Smooth muscle cell (in vitro differentiated cells): Measurements from ENCODE around the gene DAGLA. TPM values are rescaled to one million over a fixed set of nuclear protein-coding genes. Genes with fewer than 3 reads are reported as not detected.

ENCODE experiments used
- DNase-seq: peaks from one replicate; lab custom pipeline; 2025; ENCODE audit not compliant: unreplicated experiment; lab: John Stamatoyannopoulos, UW
- H2AFZ ChIP-seq: fragments of 200-600 bp; sonication (generic); 2 replicates; pipeline ENCODE4 v1.6.0; 2016; ENCODE audit warnings: antibody characterized with exemption, low read depth, mild to moderate bottlenecking
- H3F3A ChIP-seq: fragments of 200-600 bp; sonication (generic); 2 replicates; pipeline ENCODE4 v1.6.0; 2017; ENCODE audit warnings: antibody characterized with exemption, low read depth
- H3K27ac ChIP-seq: fragments of 200-600 bp; sonication (generic); 2 replicates; pipeline ENCODE4 v1.5.1; 2016; ENCODE audit warnings: low read depth, mild to moderate bottlenecking
- H3K27me3 ChIP-seq: fragments of 200-600 bp; sonication (generic); 2 replicates; pipeline ENCODE4 v1.6.1; 2016; ENCODE audit warnings: low read depth, mild to moderate bottlenecking
- H3K36me3 ChIP-seq: fragments of 200-600 bp; sonication (generic); 2 replicates; pipeline ENCODE4 v1.5.1; 2016; ENCODE audit warnings: low read depth
- H3K4me1 ChIP-seq: fragments of 200-600 bp; sonication (generic); 2 replicates; pipeline ENCODE4 v1.5.1; 2016; ENCODE audit warnings: low read depth
- H3K4me2 ChIP-seq: fragments of 200-600 bp; sonication (generic); 2 replicates; pipeline ENCODE4 v1.6.0; 2016; ENCODE audit warnings: mild to moderate bottlenecking
- H3K4me3 ChIP-seq: fragments of 200-600 bp; sonication (generic); 2 replicates; pipeline ENCODE4 v1.5.1; 2016; ENCODE audit warnings: mild to moderate bottlenecking
- H3K79me2 ChIP-seq: fragments of 200-600 bp; sonication (generic); 2 replicates; pipeline ENCODE4 v1.6.0; 2016; ENCODE audit warnings: low read depth, mild to moderate bottlenecking
- H3K9ac ChIP-seq: fragments of 200-600 bp; sonication (generic); 2 replicates; pipeline ENCODE4 v1.6.0; 2016; ENCODE audit warnings: low read depth
- H3K9me3 ChIP-seq: fragments of 200-600 bp; sonication (generic); replicated peaks from 2 replicates; pipeline ENCODE4 v1.5.1; 2016; ENCODE audit warnings: low read depth
- H4K20me1 ChIP-seq: fragments of 200-600 bp; sonication (generic); 2 replicates; pipeline ENCODE4 v1.6.0; 2016; ENCODE audit warnings: low read depth
- WGBS: methylation state at CpG from one replicate; pipeline ENCODE4 v1.1.7; 2016; ENCODE audit warnings: low lambda C conversion rate; 5-methylcytosine and 5-hydroxymethylcytosine counted together
- polyA plus RNA-seq: library from polyadenylated mRNA; unstranded; fragments of >200 nt; fragmentation: Nextera tagmentation; extraction: Ambion mirVana; gene quantifications from 2 replicates; pipeline ENCODE4 v1.2.1, GENCODE V29; 2016
- total RNA-seq: library from RNA; depleted of rRNA; stranded (reverse); fragments of >200 nt; gene quantifications from 2 replicates; pipeline ENCODE4 v1.2.3, GENCODE V29; 2014
- TF ChIP-seq, protein P1 (sequence below): fragments of 200-600 bp; sonication (generic); IDR thresholded peaks from 2 replicates; pipeline ENCODE4 v1.5.1; 2017; ENCODE audit warnings: borderline replicate concordance, mild to moderate bottlenecking, antibody characterized with exemption; ENCODE audit not compliant: insufficient read depth, poor library complexity, severe bottlenecking

The DAGLA gene
- total and polyA plus RNA-seq, 2 experiments from 2014 or later: 1.3 to 3.9 TPM

DNA sequence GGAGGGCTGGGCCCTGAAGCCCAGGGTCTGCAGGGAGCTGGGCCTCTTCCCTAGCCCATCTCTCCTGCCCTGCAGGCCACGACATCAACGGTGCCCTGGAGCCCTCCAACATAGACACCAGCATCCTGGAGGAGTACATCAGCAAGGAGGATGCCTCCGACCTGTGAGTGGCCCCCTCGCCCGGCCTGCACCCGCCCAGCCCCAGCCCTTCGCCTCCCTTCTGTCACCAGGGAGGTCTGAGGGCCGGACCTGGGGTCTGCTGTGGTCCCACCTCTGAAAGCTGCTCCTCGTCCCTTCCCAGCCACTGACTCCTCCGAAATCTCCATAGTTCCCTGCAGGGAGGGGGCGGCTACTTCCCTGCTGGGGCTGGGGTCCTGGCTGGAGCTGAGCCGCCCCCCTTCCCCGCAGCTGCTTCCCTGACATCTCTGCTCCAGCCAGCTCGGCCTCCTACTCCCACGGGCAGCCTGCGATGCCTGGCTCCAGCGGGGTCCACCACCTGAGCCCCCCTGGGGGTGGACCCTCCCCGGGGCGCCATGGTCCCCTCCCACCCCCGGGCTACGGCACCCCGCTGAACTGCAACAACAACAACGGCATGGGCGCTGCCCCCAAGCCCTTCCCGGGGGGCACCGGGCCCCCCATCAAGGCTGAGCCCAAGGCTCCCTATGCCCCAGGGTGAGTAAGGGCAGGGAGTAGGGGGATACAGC is 85.5 kb downstream of the DAGLA start:
- H3K27ac ChIP-seq: no peak overlapping the region
- H3K4me2 ChIP-seq: no peak overlapping the region
- H2AFZ ChIP-seq: no peak overlapping the region
- no peak for DNase-seq
- no peaks in the 10 kb centered on the region for H3K27me3 ChIP-seq
- no peak overlapping the region for H3K9ac ChIP-seq
- no peaks in the 10 kb centered on the region for H3K9me3 ChIP-seq
- no peaks in the 10 kb centered on the region for H3F3A ChIP-seq
- H3K4me3 ChIP-seq: no peak overlapping the region
- TF ChIP-seq, protein P1, sequence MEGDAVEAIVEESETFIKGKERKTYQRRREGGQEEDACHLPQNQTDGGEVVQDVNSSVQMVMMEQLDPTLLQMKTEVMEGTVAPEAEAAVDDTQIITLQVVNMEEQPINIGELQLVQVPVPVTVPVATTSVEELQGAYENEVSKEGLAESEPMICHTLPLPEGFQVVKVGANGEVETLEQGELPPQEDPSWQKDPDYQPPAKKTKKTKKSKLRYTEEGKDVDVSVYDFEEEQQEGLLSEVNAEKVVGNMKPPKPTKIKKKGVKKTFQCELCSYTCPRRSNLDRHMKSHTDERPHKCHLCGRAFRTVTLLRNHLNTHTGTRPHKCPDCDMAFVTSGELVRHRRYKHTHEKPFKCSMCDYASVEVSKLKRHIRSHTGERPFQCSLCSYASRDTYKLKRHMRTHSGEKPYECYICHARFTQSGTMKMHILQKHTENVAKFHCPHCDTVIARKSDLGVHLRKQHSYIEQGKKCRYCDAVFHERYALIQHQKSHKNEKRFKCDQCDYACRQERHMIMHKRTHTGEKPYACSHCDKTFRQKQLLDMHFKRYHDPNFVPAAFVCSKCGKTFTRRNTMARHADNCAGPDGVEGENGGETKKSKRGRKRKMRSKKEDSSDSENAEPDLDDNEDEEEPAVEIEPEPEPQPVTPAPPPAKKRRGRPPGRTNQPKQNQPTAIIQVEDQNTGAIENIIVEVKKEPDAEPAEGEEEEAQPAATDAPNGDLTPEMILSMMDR: no peak
- H3K4me1 ChIP-seq: peaks cover 22% of the 10 kb centered on the region
- 95% methylated on average over 20 of the region's 26 CpGs for WGBS
- peaks cover 57% of the 10 kb centered on the region for H4K20me1 ChIP-seq
- H3K79me2 ChIP-seq: peaks cover 13% of the 10 kb centered on the region
- no peaks in the 10 kb centered on the region for H3K36me3 ChIP-seq

GRCh38 chr11:61766353-61766841 is 86.2 kb downstream of the DAGLA start:
- Histone ChIP-seq H3K4me3 (no peak overlapping the region), H3K27me3 (no peaks in the 10 kb centered on the region), H3K4me2 (no peak overlapping the region), H2AFZ (no peak overlapping the region), H3K9ac (no peak overlapping the region), H3K9me3 (no peaks in the 10 kb centered on the region), H3K27ac (no peak overlapping the region), H3K36me3 (no peaks in the 10 kb centered on the region), H3K4me1 (peaks cover 21% of the 10 kb centered on the region), H4K20me1 (peaks cover 50% of the 10 kb centered on the region), H3F3A (no peaks in the 10 kb centered on the region), H3K79me2 (peaks cover 12% of the 10 kb centered on the region)
- WGBS: 93% methylated on average over 13 of the region's 13 CpGs
- no peak for DNase-seq
- TF ChIP-seq, protein P1: no peak

- Histone ChIP-seq H3K4me3 (no peak overlapping the region), H3K9ac (no peak overlapping the region), H3K27ac (no peak overlapping the region), H3K9me3 (no peaks in the 10 kb centered on the region), H3K79me2 (peaks cover 8% of the 10 kb centered on the region), H3K27me3 (no peaks in the 10 kb centered on the region), H3K4me2 (no peak overlapping the region), H2AFZ (no peak overlapping the region), H3K4me1 (peaks cover 5% of the 10 kb centered on the region), H3K36me3 (no peaks in the 10 kb centered on the region), H3F3A (no peaks in the 10 kb centered on the region), H4K20me1 (peaks cover 30% of the 10 kb centered on the region)
- WGBS: 89% methylated on average over 11 of the region's 11 CpGs
- no peak for DNase-seq
- TF ChIP-seq, protein P1: no peak
These were observed 88.3 kb downstream of the DAGLA start for GRCh38 chr11:61768376-61769076.
